ENCODE data around the gene L2HGDH.
"Not testable (repeated sequence)": the region's sequence is repeated elsewhere in the genome, so short reads cannot be mapped to it uniquely, and the experiment has no call there.

The L2HGDH gene

DNA sequence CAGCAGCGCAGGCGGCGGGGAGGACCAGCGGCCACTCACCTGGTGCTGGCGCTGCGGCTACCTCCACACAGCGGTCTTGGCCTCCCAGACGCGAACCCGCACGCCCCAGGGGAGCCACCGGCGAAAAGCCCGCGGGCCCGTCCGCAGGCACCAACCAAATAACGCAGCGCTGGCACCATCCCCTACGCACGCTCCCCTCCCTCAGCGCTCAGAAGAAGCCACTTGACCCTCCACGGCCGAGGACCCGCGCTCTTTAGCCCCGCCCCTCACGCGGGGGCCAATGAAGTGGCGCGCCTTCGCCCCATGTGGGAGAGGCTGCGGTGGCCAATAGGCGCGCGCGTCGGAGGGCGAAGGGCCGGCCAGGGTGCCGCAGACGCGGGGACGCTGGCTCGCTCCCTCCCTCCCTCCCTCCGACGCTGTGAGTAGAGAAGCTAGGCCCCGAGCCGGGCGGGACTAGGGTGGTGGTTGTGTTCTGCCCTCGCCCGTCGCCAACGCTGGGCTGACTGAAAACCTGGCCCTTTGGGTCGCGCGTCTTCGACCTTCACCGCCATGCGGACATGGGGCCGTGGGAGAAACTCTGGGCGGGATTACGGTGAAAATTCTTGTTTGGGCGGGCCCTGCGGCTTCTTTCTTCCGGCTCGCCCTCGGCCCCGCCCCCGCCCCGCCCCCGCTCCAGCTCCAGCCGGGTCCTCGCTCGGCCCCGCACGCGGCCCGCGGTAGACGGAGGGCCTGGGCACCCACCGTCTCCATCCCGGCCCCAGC, at the start of gene L2HGDH, which contains the start of gene DMAC2L:
Gene L2HGDH, minus strand, starts transcription at position 258 of the 762 bp plus-strand sequence. Its CDS starts 79 bp downstream, at position 179.
Gene DMAC2L, plus strand, starts transcription at position 353 of the 762 bp plus-strand sequence. CDS start 9,164 bp downstream, outside the sequence.
- peak; percentile 73 for DNase-seq (ENCODE audit: low read depth, low spot score)

DNA sequence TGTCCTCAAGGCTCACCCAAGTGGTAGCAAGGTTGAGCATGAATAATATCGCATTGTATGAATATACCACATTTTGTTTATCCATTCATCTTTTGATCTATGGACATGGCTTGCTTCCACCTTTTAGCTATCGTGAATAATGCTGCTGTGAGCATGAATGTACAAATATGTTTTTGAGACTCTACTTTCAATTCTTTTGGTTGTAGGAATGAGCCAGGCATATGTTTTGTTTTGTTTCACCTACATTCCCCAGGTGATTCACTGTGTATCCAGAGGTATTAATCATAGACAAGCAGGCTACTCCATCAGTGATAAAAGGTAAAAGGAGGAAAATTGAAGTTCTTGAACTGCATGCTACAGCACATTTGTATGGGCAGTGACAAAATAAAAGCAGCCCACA, 48.8 kb upstream of the L2HGDH start:
- DNase-seq (ENCODE audit: low read depth, low spot score): no peak

DNA sequence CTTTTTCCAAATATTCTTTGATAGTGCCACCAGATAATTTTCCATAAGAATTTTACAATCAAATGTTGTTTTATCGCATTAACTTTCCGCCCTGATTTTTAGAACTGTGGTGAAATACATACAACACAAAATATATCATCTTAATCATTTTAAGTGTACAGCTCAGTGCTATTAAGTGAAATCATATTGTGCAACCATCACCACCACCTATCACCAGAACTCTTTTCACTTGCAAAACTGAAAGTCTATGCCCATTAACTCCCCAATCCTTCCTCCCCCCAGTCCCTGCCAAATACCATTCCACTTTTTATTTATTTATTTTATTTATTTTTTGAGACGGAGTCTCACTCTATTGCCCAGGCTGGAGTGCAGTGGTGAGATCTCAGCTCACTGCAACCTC, 48.1 kb upstream of the L2HGDH start:
- no peak for DNase-seq (ENCODE audit: low read depth, low spot score)

DNA sequence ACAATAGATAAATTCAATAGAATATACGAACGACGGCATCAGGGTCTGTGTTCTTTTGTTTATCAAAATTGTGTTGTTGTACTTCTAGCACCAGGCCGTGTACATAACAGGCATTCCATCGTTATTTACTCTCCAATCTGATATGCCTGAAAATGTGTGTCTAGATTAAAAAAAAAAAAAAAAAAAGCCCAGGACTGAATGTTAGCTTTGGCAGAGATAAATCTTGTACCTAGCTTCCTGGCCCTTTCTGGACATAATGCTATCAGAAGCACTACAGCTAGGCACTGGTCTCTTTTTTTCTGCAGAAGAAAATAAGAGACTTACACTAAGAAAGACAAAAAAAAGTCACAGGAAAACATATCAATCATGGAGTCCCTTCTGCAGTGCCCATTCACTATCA, 47.6 kb upstream of the L2HGDH start:
- no peak for DNase-seq (ENCODE audit: low read depth, low spot score)

DNA sequence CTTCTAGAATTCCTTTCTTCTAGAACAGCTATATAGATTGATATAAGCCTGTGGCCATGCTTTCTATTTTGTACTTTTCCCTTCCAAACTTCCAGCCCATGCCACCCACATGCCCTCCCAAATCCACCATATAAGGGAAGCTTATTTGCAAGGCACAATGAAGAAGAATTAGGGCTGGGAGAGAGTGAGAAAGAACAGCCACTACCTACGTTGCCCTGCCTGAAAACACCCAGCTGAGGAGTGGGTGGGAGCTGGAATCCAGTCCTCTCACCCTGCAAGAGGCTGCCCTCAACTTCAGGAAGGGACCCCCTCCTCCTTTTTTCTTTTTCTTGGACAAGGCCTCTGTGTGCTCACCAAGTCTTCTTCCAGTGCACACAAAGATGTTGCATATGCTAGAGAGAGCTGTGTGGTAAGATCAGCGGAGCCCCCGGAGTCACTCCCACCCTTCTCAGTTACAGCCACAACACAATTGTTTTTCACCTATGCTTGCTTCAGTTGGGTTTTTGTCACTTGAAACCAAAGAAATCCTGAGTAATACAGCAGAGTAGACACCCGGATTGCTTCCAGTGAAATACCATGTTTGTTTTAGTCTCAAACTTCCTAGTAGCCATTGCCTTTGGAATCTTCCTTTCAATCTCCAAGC, 45.8 kb upstream of the L2HGDH start:
- DNase-seq (ENCODE audit: low read depth, low spot score): no peak

DNA sequence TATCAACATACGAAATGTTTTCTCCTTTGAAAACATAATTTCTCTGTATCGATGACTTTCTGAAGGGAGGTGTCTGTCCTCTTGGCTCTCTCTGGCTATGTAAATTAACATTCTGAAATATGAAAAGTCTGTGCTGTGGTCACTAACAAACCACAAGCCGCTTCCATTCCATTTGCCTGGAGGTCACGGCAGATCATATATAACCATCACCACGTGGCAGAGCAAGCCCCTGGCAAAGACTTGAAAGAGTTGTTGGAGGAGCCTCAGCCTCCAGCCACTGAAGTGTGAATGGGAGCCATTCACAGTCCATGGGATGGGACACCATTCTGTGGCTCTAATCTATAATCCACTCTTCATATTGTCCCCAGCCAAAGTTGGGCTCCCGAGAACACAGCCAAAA, 45.1 kb upstream of the L2HGDH start:
- no peak for DNase-seq (ENCODE audit: low read depth, low spot score)

DNA sequence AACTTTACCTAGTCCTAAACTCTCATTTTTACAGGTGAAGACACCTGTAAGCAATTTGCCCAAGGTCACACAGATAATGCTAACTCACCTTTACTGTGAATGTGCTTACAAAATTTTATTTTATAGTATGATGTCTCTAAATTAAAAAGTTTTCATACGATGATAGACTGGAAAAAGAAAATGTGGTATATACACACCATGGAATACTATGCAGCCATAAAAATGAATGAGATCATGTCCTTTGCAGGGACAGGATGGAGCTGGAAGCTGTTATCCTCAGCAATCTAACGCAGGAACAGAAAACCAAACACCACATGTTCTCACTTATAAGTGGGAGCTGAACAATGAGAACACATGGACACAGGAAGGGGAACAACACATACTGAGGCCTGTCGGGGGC, 44.3 kb upstream of the L2HGDH start:
- DNase-seq (ENCODE audit: low read depth, low spot score): not testable (repeated sequence)

DNA sequence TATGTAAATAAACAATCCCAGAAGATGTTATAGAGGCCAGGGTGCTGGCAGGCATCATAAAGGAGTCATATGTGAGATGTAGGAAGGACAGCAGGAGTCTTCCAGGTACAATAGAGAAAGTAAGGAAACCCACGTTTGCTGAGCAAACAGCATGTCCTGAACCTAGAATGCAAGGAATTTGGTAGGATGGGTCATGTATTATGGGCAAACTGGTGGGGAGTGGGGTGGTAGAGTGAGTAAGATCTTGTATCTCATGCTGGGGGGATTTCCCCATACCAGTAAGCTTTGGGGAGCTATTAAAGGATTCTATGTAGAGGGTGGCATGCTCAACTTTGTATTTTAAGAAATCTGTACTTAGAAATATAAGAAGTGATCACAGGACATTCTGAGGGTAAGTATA, 43.7 kb upstream of the L2HGDH start:
- DNase-seq (ENCODE audit: low read depth, low spot score): no peak

DNA sequence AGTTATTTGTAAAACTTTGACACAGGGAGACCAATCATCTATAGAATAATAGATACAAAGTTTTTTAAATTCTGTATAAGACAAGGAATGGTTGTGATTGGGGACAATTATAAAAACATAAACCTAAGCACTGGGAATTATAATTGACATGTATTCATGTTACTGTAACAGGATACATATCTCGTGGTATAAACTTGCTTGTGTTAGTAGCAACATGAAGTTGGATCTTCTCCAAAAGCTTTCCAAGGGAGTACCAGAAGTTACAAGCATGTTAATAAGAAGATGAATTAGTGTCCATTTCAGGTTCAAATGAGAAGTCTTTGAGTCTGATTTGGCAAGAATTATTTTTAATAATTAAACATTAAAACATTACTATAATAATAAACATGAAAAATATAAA, 42.5 kb upstream of the L2HGDH start:
- no peak for DNase-seq (ENCODE audit: low read depth, low spot score)

DNA sequence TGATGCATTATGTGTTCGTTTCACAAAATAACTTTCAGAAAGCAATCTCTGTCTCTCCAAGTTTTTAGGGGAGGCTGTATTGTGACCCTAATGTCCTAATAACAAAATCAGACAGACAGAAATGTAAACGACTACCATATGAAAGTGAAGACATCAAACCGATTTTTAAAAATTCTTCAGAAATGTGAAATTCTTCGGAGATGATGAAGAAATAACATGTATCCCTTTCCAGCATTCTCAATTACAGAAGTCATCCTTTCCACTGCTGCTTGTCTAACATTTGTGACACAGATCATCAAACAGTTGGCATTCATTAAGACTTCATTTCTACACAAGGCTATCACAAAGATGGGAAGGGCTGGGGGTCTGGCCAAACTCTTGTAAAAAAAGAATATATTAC, 41.1 kb upstream of the L2HGDH start:
- no peak for DNase-seq (ENCODE audit: low read depth, low spot score)

DNA sequence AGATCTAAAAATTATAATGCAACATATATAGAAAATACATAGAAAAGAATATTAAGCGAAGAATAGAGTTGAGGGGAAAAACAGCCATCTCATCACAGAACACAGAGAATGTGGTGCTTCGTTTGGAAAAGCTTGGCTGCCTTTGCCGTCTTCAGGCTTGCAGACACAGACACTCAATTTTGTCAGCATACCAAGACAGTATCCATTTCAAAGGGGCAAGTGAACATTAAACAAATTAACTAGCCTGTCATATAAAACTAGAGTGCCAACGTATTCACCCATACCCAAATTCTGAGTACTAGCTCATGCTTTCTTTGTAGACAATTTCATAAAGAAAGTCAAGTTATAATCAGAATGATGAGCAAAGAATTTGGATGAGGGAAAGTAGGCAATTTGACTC, 40.6 kb upstream of the L2HGDH start:
- no peak for DNase-seq (ENCODE audit: low read depth, low spot score)

DNA sequence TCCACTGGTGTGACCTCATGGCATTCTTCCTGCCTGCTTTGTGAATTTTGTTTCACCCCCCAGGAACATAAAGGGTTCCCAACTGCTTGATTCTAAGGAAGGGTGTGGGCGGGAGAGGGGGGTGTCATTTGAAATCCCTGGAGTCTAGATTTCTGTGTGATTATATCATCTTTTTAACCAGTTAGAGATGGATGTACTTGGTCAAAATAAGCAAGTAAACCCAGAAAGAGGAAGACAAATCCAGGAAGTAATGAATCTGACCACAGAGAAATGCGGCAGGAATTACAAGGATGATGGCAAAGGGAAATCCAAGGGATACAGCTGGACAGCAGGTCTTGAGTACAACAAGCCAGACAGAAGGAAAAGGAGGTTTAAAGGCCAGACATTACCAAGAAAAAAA, 38.9 kb upstream of the L2HGDH start:
- no peak for DNase-seq (ENCODE audit: low read depth, low spot score)

DNA sequence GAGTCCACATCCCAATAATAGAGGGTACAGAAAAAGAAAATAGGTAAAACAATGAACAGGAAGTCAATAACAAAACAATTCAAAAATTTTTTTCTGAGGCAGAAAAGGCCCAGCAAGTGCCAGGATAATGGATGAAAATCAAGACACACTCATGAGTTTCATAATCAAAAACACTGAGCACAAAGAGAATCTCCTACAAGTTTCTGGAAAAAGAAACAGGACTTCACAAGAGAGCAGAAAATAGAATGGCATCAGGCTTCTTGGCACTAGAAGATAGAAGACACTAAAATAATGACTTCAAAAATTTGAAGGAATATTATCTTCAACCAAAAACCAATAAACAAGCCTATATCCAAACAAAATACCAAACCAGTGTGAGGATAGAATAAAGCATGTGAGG, 36.9 kb upstream of the L2HGDH start:
- no peak for DNase-seq (ENCODE audit: low read depth, low spot score)

DNA sequence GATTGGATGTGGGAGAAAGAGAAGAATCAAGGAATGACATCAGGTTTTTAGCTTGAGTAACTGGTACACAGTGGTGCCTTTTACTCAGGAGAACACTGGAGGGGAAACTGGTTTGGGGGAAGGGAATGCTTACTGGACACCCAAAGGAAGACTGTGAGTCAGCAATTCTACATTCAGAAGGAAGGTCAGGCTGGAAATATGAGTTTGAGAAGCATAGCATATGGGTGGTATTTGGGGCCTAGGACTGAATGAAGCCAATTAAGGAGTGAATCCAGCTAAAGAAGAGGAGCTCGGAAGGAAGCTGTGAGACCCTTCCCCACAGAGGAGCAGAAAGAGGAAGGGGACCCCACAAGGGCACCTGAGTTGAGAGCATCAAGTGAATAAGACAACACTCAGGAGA, 35.5 kb upstream of the L2HGDH start:
- no peak for DNase-seq (ENCODE audit: low read depth, low spot score)

DNA sequence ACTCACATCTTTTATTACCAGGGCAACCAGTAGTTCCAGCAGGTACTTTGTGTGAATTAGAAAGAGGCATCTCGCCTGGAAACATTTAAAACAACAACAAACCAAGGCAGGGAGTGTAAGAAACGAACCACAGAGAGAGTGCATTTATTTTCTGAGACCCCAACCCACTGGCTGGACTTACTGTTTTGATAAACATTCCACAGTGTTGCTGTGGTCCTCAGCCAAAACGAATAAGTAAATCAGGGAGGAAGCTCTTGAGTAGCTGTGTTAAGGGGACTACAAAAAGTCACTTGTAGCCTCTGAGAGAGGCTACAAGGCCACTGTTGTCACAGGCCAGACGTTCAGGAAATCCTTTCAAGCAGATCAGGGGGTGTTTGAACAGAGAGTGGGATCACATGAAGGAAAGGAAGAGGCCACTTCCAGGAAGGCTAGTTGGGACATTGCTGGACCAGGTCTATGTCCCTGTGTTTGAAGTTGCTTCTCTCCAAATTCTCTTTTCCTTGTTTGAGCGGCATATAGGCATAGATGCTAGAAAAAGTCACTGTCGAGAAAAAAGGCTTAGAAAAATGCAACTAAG, 33.9 kb upstream of the L2HGDH start:
- no peak for DNase-seq (ENCODE audit: low read depth, low spot score)

DNA sequence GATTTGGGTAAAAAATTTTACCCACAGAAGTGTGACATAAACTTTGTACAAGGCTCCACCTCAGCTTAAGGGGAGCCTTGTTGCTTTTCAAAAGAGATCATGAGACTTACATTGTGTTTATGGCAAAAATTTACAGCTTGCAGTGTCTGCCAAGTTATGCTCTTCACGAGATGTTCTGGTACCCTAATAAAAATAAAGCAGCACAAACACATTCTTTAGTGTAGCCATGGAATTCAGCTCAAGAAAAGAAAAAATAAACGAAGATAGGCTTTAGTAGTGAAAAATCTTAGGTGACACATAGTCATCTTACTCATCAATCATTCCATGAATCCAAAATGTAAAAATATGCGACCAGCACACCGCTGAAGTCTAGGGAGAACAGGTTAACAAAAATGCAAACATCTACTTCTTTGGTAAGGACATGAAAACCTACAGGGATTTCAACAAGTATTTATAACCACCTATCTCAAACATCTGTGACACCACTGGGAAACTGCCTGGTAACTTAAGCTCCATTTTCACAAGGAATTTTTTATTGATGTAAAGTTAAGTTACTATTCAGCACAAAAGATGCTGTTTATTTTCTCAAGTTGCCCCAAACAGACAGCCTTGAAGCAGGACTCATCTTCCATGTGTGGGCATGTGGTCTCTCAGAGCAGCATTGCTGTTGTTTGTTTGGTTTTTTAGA, 33.0 kb upstream of the L2HGDH start:
- no peak for DNase-seq (ENCODE audit: low read depth, low spot score)

DNA sequence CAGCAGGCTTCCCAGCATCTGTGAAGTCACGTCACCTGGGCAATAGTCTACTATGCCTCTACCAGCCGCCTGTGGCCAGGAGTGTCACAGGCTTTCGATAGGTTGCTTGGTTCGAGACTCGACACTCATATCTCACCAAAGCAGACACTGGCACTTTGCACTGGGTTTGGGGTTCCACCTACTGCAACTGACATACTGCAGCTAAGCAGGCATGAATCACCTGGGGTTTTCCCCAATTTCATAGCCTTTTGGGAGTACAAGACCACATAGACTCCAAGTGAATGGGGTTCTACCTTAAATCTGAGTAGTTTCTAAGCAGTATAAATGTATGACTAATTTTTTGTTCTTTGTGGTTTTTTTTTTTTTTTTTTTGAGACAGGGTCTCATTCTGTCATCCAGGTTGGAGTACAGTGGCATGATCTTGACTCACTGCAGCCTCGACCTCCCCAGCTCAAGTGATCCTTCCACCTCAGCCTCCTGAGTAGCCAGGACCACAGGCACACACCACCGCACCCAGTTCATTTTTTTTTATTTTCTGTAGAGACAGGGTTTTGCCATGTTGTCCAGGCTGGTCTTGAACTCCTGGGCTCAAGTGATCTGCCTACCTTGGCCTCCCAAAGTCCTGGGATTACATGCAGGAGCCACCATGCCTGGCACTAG, 32.2 kb upstream of the L2HGDH start:
- DNase-seq (ENCODE audit: low read depth, low spot score): peak; percentile 32

DNA sequence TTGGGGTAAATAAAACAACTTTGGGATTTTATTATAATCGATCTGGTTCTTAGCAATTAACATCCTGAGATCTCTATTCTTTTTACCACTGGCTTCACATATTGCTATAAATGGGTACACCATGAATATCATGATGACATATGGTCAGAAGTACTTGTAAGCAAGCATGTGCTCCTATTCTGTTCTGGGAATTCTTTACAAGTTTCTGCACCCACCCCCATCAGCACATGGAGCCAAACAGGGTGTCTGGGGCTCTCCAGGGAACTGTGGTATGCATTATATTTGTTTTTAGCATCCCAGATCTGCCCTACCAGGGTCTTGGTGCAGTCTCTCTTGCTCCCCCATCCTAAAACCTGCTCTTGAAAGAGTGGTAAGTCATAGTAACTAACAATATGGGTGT, 31.4 kb upstream of the L2HGDH start:
- no peak for DNase-seq (ENCODE audit: low read depth, low spot score)

DNA sequence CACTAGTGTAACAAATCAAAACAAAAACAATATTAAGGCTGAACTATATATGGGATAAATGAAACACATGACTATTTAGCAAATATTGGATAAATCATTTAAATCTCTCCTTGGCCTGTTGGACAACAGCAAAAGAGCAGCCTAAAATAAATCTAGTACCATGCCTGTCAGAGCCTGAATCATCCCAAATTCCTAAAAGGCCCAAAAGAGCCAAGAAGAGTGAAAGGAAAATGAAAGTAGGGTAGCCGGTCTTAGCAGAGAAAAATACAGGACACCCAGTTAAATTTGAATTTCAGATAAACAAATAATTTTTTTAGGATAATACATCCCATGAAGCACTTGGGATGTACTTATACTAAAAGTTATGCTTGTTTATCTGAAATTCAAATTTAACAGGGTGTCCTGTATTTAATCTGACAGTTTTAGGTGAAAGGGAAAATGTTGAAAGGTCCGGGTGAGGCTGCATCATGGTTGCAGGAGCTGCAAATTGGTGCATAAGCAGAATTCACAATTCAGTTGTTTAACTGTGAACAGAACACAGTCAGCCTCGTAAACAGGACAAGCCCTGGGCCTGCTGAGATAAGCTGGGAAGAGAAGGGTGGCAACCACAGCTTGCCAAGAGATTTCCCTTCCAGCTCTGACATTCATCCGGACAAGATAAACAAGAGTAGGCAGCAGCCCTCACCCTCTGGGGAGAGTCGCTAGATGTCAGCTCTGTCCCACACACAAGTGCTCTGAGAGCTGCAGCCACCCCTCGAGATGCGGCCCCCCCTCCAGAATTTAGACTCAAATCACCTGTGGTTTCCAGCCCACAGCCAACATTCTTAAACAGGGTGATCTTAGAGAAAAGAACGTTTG, 30.4 kb upstream of the L2HGDH start:
- DNase-seq (ENCODE audit: low read depth, low spot score): no peak

DNA sequence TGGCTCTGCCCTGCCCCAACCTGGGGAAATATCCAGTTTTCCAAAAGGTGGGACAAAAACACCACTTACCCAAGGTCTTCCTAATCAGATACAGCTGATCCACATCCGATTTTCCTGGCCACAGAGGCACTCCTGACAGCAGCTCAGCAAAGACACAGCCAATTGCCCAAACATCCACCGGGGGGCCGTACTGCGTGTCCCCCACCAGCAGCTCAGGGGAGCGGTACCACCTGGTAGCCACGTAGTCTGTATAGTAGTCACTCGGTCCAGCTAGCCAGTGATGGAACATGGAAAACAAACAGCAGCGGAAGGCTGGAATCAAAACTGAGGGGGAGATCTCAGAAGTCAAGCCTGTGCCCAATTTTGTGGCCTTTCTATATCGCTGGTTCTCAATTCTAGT, 28.9 kb upstream of the L2HGDH start:
- no peak for DNase-seq (ENCODE audit: low read depth, low spot score)

DNA sequence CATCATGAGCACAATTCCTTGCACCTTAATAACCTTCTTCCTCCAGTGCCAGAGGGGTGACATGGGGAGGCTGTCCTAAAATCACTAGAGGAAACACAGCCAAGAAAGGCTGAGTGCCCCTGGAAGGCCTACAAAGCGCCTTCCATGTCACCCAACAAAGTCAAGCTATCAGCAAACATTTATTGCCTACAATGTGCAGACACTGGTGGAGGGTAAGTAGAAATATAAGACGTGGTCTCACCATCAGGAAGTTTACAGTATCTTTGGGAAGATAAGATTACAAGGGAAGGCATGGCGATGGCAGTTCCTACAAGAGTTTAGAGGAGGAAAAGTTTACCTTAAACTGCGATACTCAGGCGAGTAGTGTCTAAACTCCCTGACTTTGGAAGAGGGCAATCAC, 28.0 kb upstream of the L2HGDH start:
- DNase-seq (ENCODE audit: low read depth, low spot score): no peak
